Erythroblast (primary cell): Measurements from ENCODE around the gene ZNF189.

ENCODE experiments used
- GATA1 ChIP-seq: IDR thresholded peaks from 2 replicates; pipeline ENCODE4 v1.6.1; 2011; ENCODE audit warnings: low read depth, mild to moderate bottlenecking, control low read depth, low read length, moderate library complexity
- POLR2A ChIP-seq: IDR thresholded peaks from 2 replicates; pipeline ENCODE4 v1.6.1; 2011; ENCODE audit warnings: mild to moderate bottlenecking, low read length

DNA sequence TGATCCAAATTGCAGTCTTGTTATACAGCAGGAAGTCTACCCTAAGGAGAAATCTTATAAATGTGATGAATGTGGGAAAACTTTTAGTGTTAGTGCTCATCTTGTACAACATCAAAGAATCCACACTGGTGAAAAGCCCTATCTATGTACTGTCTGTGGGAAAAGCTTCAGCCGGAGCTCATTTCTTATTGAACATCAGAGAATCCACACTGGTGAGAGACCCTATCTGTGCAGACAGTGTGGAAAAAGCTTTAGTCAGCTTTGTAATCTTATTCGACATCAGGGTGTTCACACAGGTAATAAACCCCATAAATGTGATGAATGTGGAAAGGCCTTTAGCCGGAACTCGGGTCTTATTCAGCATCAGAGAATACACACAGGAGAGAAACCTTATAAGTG lies 10.4 kb downstream of the ZNF189 start:
- TF ChIP-seq POLR2A (no peak), GATA1 (no peak)
